ENCODE data around the gene NRG3.

DNA sequence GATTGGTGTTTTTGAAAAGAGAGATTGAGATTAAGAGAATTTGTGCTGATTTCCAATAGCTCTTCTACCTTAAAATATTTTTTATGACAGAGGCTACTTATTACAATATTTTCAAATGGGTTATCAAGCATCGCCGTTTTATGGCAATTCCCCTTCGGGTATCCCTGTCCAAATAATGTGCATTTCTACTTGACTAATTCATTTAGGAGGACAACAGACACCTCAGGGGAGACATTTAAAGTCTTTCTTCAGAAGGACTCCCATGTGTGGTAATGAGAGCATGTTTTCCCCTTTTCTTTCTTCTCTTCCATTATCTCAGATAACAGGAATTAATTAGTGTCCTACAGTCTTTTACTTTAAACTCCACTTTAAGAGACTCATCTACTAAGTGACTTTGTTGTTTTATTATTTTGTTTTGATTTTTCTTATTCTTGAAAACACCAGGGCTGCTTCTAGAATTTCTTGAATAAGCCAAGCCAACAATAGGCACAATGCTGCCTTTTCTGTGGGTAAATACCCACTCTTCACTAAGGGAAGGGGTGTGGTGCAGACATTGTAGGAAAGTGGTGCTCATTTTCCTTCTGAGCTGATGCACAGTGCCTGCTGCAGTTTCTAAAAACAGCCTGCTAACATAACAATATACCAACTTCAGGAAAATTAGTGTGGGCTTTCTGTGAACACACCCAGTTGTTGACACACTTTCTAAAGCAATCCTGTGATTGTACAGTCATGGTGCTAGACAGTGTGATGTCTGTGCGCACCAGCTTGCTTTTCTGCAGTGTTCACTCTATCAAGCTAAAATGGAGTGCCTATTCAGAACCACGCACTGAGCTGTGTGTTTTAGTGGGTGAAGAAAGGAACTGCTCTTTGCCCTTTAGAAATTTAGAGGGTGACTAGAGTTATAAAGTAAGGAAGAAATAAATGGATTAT is 597.7 kb downstream of the NRG3 start:
- TF ChIP-seq POLR2AphosphoS5 (IDR thresholded peaks at IDR 0.05; ENCODE audit: low read depth, low read length): no peak
- TF ChIP-seq POLR2A (IDR thresholded peaks at IDR 0.05; ENCODE audit: low read depth, low read length): no peak

Data from GM12892 (cell line).